Natural killer cell (primary cell): ENCODE measurements around the gene FHL3. TPM values are rescaled to one million over a fixed set of nuclear protein-coding genes. Genes with fewer than 3 reads are reported as not detected.

Experiments
- ATAC-seq, 3 donors: fragments of 150-1000 bp in 2 of 3; fragments of 200-7000 bp in 1 of 3; cut with Tn5 transposase; 1 replicate in 1 of 3; 2 replicates in 2 of 3; pipeline ENCODE4 v1.10.0; 2021; ENCODE audit warnings: mild to moderate bottlenecking in 2 of 3, moderate library complexity in 2 of 3
- DNase-seq, 2 donors: peaks; one replicate each; pipeline versions ENCODE4 v3.0.0 to v3.0.0-alpha.2; 2013 to 2021; ENCODE audit warnings: mixed read lengths in 1 of 2
- H3K27ac ChIP-seq: one replicate; pipeline ENCODE4 v1.5.1; 2013; ENCODE audit warnings: mild to moderate bottlenecking, low read length
- H3K27me3 ChIP-seq: one replicate; pipeline ENCODE4 v1.6.1; 2013; ENCODE audit warnings: low read length; ENCODE audit not compliant: control insufficient read depth, insufficient read depth
- H3K36me3 ChIP-seq: one replicate; pipeline ENCODE4 v1.6.1; 2013; ENCODE audit warnings: low read length; ENCODE audit not compliant: control insufficient read depth, insufficient read depth
- H3K4me1 ChIP-seq: one replicate; pipeline ENCODE4 v1.6.1; 2013; ENCODE audit warnings: low read length; ENCODE audit not compliant: control insufficient read depth, insufficient read depth
- H3K4me3 ChIP-seq: one replicate; pipeline ENCODE4 v1.5.1; 2013; ENCODE audit warnings: low read length
- H3K9me3 ChIP-seq: one replicate; pipeline ENCODE4 v1.6.1; 2013; ENCODE audit warnings: low read length; ENCODE audit not compliant: control insufficient read depth, insufficient read depth
- H3K27ac Mint-ChIP-seq, 2 donors: one replicate each; pipeline ENCODE4 v1.8.0; 2022; ENCODE audit warnings: mild to moderate bottlenecking in 2 of 2, mixed read lengths in 2 of 2, moderate library complexity in 1 of 2
- H3K27me3 Mint-ChIP-seq, 2 donors: one replicate each; pipeline ENCODE4 v1.8.0; 2022; ENCODE audit warnings: low read depth in 2 of 2, mixed read lengths in 2 of 2
- H3K36me3 Mint-ChIP-seq: one replicate; pipeline ENCODE4 v1.8.0; 2022; ENCODE audit warnings: mixed read lengths
- H3K4me1 Mint-ChIP-seq, 2 donors: one replicate each; pipeline ENCODE4 v1.8.0; 2022; ENCODE audit warnings: mixed read lengths in 2 of 2
- H3K4me3 Mint-ChIP-seq: one replicate; pipeline ENCODE4 v1.8.0; 2022; ENCODE audit warnings: mild to moderate bottlenecking, moderate library complexity, mixed read lengths
- H3K9me3 Mint-ChIP-seq, 2 donors: one replicate each; pipeline ENCODE4 v1.8.0; 2022; ENCODE audit warnings: mixed read lengths in 2 of 2
- WGBS: methylation state at CpG from one replicate; pipeline ENCODE4 v1.1.7; 2013; ENCODE audit warnings: missing lambda C conversion rate; ENCODE audit not compliant: insufficient coverage; 5-methylcytosine and 5-hydroxymethylcytosine counted together
- intact Hi-C: fragments of 100-400 bp; cut with micrococcal nuclease; formaldehyde crosslinking; loops from one replicate; pipeline ENCODE4 v1.14.2; 2022
- total RNA-seq, 4 donors: library from RNA; stranded (reverse); fragments of 120-200 nt in 1 of 4; gene quantifications; one replicate each; pipeline versions ENCODE4 v1.2.3 to v1.2.4, GENCODE V29; 2013 to 2022
- TF ChIP-seq, protein P1 (sequence below): fragments of 200-600 bp; IDR thresholded peaks from one replicate; pipeline ENCODE4 v1.8.0; 2022; ENCODE audit warnings: antibody characterized with exemption

Gene FHL3
- total RNA-seq, 3 donors from 2014 or later (not counting 1 experiment from before 2014, with no cell fraction given), result 49.3 to 82.6 (median 53.6) TPM

DNA sequence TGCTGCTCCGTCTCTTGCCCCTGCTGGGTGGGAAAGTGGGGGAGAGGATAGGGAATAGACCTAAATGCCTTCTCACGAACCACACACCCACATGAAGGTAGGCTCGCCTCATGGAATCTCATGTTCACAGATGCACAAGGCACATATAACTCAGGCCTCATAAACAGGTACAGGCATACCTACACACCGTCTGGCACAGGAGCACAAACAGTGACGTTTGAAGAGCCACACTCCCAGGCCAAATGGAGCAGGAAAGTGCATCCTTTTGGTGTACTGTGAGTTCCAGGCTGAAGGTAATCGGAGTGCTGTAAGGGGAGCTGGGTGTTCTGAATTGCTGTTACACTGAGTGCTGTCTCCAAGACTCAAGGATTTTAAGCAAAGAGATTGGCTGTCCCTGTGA, 20.4 kb upstream of the FHL3 start:
- Mint-ChIP-seq H3K4me3 (no peak overlapping the region), H3K36me3 (peaks cover 7% of the 10 kb centered on the region), H3K27ac (no peak overlapping the region), H3K27me3 (no peaks in the 10 kb centered on the region), H3K9me3 (no peaks in the 10 kb centered on the region), H3K4me1 (peaks cover 15 to 37% of the 10 kb centered on the region in 2 donors)
- Histone ChIP-seq H3K27ac (no peak overlapping the region), H3K27me3 (no peaks in the 10 kb centered on the region), H3K9me3 (no peaks in the 10 kb centered on the region), H3K4me3 (no peak overlapping the region), H3K4me1 (peaks cover 20% of the 10 kb centered on the region), H3K36me3 (peaks cover 51% of the 10 kb centered on the region)
- no peak for DNase-seq
- intact Hi-C loops, result no loop called here
- ATAC-seq, result no peak
- TF ChIP-seq, protein P1, sequence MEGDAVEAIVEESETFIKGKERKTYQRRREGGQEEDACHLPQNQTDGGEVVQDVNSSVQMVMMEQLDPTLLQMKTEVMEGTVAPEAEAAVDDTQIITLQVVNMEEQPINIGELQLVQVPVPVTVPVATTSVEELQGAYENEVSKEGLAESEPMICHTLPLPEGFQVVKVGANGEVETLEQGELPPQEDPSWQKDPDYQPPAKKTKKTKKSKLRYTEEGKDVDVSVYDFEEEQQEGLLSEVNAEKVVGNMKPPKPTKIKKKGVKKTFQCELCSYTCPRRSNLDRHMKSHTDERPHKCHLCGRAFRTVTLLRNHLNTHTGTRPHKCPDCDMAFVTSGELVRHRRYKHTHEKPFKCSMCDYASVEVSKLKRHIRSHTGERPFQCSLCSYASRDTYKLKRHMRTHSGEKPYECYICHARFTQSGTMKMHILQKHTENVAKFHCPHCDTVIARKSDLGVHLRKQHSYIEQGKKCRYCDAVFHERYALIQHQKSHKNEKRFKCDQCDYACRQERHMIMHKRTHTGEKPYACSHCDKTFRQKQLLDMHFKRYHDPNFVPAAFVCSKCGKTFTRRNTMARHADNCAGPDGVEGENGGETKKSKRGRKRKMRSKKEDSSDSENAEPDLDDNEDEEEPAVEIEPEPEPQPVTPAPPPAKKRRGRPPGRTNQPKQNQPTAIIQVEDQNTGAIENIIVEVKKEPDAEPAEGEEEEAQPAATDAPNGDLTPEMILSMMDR, result no peak
- whole genome bisulfite sequencing, result 91% methylated on average over 5 of the region's 6 CpGs

DNA sequence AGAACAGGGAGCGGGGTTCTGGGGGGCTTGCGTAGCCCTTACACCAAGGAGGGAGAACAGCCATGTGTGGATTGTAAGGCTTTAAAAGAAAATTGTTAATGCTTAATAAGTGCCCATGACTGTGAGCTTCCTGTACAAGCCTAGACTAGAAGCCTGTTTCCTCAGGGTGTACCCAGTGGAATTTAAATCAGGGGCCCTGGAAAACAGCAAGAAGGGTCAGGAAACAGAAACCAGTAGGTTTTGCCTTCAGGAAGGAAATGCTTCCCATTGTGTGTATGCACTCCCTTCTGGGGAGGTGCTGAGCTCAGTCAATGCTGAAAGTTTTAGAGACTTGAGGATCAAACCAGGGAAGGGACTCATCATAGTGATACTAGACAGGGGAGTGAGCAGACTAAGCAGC, 19.9 kb upstream of the FHL3 start:
- WGBS, result 93% methylated on average over 2 of the region's 2 CpGs
- H3K27ac Mint-ChIP-seq, result no peak overlapping the region
- intact Hi-C loops, result no loop called here

DNA sequence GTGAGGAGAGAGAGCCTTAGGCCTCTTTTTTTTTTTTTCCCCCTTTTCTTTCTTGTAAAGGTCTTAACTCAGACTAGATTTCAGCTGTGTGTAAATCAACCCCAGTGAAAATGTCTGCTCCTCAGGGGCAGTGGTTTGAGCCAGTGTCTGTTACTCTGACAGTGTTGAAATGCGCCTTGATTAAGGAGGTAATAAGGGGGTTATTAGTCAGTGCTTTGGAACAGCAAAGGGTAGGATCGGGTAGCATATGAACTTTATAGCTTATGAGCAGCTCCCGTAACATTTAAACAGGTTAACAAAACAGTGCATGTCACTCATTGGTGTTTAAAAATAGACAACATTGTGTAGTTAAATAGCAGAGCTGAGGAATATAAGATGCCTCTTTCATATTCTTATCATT, 17.5 kb upstream of the FHL3 start:
- no peaks in the 10 kb centered on the region for H3K27me3 Mint-ChIP-seq
- ATAC-seq (no peak), DNase-seq (no peak)
- H3K27me3 ChIP-seq, result no peaks in the 10 kb centered on the region
- H3K9me3 Mint-ChIP-seq, result no peaks in the 10 kb centered on the region
- TF ChIP-seq, protein P1, result no peak
- H3K4me3 Mint-ChIP-seq, result no peak overlapping the region
- WGBS, result 95% methylated on average over 3 of the region's 3 CpGs
- H3K9me3 ChIP-seq, result no peaks in the 10 kb centered on the region
- no peak overlapping the region for H3K4me3 ChIP-seq
- peaks cover 2% of the 10 kb centered on the region for H3K4me1 ChIP-seq
- peaks cover 75% of the 10 kb centered on the region for H3K36me3 ChIP-seq
- peaks cover 7% of the 10 kb centered on the region for H3K36me3 Mint-ChIP-seq
- intact Hi-C loops, result no loop called here
- peaks cover 8 to 14% of the 10 kb centered on the region in 2 donors for H3K4me1 Mint-ChIP-seq
- no peak overlapping the region for H3K27ac Mint-ChIP-seq
- H3K27ac ChIP-seq, result no peak overlapping the region

More for the DNA sequence above, 19.9 kb upstream of the FHL3 start:
- H3K36me3 ChIP-seq, result peaks cover 55% of the 10 kb centered on the region
- no peak overlapping the region for H3K4me3 ChIP-seq
- peaks cover 16% of the 10 kb centered on the region for H3K4me1 ChIP-seq
- Mint-ChIP-seq H3K4me3 (no peak overlapping the region), H3K27me3 (no peaks in the 10 kb centered on the region), H3K36me3 (peaks cover 7% of the 10 kb centered on the region), H3K9me3 (no peaks in the 10 kb centered on the region), H3K4me1 (peaks cover 11 to 33% of the 10 kb centered on the region in 2 donors)
- DNase-seq (no peak), ATAC-seq (no peak)
- H3K9me3 ChIP-seq, result no peaks in the 10 kb centered on the region
- TF ChIP-seq, protein P1, result no peak
- H3K27me3 ChIP-seq, result no peaks in the 10 kb centered on the region
- H3K27ac ChIP-seq, result no peak overlapping the region

DNA sequence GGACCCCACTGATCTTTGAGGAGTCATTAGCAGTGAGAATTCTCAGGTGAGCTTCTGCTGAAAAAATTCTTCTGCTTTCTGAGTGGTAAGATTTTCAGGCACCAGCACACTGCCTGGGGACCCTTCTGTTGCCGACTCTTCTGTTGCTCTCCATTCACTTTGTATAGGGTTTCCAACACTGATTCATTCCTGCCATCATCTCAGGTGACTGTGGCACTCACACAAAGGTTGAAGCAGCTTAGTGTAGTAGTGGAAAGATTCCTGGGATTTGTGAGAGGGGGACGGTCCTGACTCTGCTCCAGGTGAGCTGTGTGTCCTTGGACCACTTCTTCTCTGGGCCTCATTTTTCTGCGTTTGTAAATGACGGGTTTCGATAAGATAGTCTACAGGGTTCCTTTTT, 16.7 kb upstream of the FHL3 start:
- Mint-ChIP-seq H3K27me3 (no peaks in the 10 kb centered on the region), H3K4me3 (no peak overlapping the region), H3K9me3 (no peaks in the 10 kb centered on the region), H3K36me3 (peaks cover 7% of the 10 kb centered on the region), H3K27ac (no peak overlapping the region), H3K4me1 (peaks cover 8 to 10% of the 10 kb centered on the region in 2 donors)
- Histone ChIP-seq H3K9me3 (no peaks in the 10 kb centered on the region), H3K4me1 (peaks cover 2% of the 10 kb centered on the region), H3K27me3 (no peaks in the 10 kb centered on the region), H3K4me3 (no peak overlapping the region), H3K36me3 (peaks cover 82% of the 10 kb centered on the region), H3K27ac (no peak overlapping the region)
- 92% methylated on average over 5 of the region's 5 CpGs for WGBS
- intact Hi-C loops, result no loop called here
- DNase-seq, result no peak
- no peak for ATAC-seq
- TF ChIP-seq, protein P1, result no peak
